ENCODE results near the gene PTPN4.

DNA sequence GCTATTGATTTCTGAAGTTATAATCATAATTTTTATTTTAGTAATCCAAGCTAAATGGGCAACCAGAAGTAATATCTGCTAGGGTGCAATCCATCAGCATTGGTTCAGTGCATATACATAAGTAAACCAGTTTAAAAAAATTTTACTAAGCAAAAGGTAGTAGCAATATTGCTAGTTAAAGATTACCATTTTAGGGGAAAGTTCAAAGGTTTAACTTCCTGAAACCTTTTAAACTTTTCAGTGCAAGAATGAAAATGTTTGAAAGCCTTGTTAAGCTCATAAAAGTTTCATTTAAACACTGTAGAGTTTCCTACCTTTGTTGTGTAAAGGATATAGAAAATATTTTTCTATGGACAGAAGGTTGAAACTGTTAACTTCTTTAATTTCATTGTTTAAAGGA lies 222.2 kb downstream of the PTPN4 start:
- TF ChIP-seq POLR2A (IDR thresholded peaks at IDR 0.05; ENCODE audit: low read length) = no peak
- TF ChIP-seq GATA1 (IDR thresholded peaks at IDR 0.05; ENCODE audit: low read depth, low read length) = no peak

Data from erythroblast (primary cell).